Adrenal gland (tissue), 12 donors: ENCODE measurements around the gene RAB6B. TPM values are rescaled to one million over a fixed set of nuclear protein-coding genes. Genes with fewer than 3 reads are reported as not detected.

Experiments
- DNase-seq, 7 donors: peaks; one replicate each; pipeline ENCODE4 v3.0.0-alpha.2; 2019 to 2020
- H3K27ac ChIP-seq, 5 donors: fragments of 200-600 bp; sonication (generic) in 4 of 5; 1 replicate in 3 of 5; 2 replicates in 2 of 5; pipeline versions ENCODE4 v1.5.1 to v1.8.0; 2016 to 2020; ENCODE audit warnings: mild to moderate bottlenecking in 1 of 5
- H3K27me3 ChIP-seq: fragments of 200-600 bp; 2 replicates; pipeline ENCODE4 v1.8.0; 2021
- H3K36me3 ChIP-seq, 2 donors: fragments of 200-600 bp; replicated peaks in 1 of 2; 1 replicate in 1 of 2; 2 replicates in 1 of 2; pipeline versions ENCODE4 v1.5.1 to v1.8.0; 2018 to 2022
- H3K4me1 ChIP-seq, 2 donors: fragments of 200-600 bp; replicated peaks in 1 of 2; 1 replicate in 1 of 2; 2 replicates in 1 of 2; pipeline versions ENCODE4 v1.5.1 to v1.8.0; 2018 to 2021
- H3K4me3 ChIP-seq, 4 donors: fragments of 200-600 bp; sonication (generic) in 3 of 4; one replicate each; pipeline ENCODE4 v1.5.1; 2016 to 2018
- H3K9me3 ChIP-seq, 3 donors: fragments of 200-600 bp; sonication (generic) in 1 of 3; replicated peaks in 1 of 3; 1 replicate in 2 of 3; 2 replicates in 1 of 3; pipeline versions ENCODE4 v1.5.1 to v1.8.0; 2016 to 2021
- POLR2A ChIP-seq, 2 donors: fragments of 450-650 bp; IDR thresholded peaks; one replicate each; pipeline ENCODE4 v1.6.1; 2017; ENCODE audit warnings: antibody characterized with exemption in 2 of 2, mild to moderate bottlenecking in 2 of 2, moderate library complexity in 1 of 2
- WGBS, 4 donors: extraction: QIAGEN DNeasy Blood & Tissue Kit in 2 of 4; methylation state at CpG; one replicate each; pipeline versions ENCODE4 v1.1.5 to v1.1.7; 2013 to 2017; 5-methylcytosine and 5-hydroxymethylcytosine counted together
- intact Hi-C, 2 donors: fragments of 100-400 bp; cut with DNase I; formaldehyde crosslinking; loops; one replicate each; pipeline versions ENCODE4 v1.14.1 to v1.15.0; 2022 to 2023
- polyA plus RNA-seq, 3 donors: library from polyadenylated mRNA; stranded (reverse); fragments of 200-250 nt in 2 of 3; fragments of 350-450 nt in 1 of 3; fragmentation: Illumina TruSeq in 1 of 3; extraction: RNeasy Lipid Tissue Mini Kit (QIAGEN cat#74804) in 1 of 3; gene quantifications; one replicate each; pipeline ENCODE4 v1.2.3, GENCODE V29; 2013 to 2014
- total RNA-seq, 9 donors: library from RNA; depleted of rRNA in 4 of 9; stranded (reverse); fragments of >200 nt in 4 of 9; fragments of 120-200 nt in 1 of 9; fragmentation: NEBNext Ultra II Directional in 1 of 9; extraction: Animal tissue kit (Norgen Biotek cat#: 25700) in 1 of 9; gene quantifications; one replicate each; pipeline versions ENCODE4 v1.1.0 to v1.2.4, GENCODE V29; 2013 to 2023
- TF ChIP-seq, protein P1 (sequence below), 6 experiments: fragments of 450-650 bp in 4 of 6; fragments of 200-600 bp in 2 of 6; sonication (generic) in 1 of 6; IDR thresholded peaks; 1 replicate in 5 of 6; 2 replicates in 1 of 6; pipeline versions ENCODE4 v1.5.1 to v1.8.0; 2016 to 2021; ENCODE audit warnings: antibody characterized with exemption in 6 of 6, mild to moderate bottlenecking in 2 of 6, moderate library complexity in 1 of 6
- donor health status: healthy with polysubstance abuse.
- donor health status: Bipolar disorder and iron deficiency.
- donor health status: DM: yes; HTN: yes; CAD: no.
- donor health status: DM: no; HTN: no; CAD: no.
- donor health status: DM: no; HTN: no; CAD: no.
- donor health status: DM: yes; HTN: yes; CAD: no.

Gene RAB6B
- total and polyA plus RNA-seq, 12 donors: 1.4 to 14.5 (median 4.3) TPM

DNA sequence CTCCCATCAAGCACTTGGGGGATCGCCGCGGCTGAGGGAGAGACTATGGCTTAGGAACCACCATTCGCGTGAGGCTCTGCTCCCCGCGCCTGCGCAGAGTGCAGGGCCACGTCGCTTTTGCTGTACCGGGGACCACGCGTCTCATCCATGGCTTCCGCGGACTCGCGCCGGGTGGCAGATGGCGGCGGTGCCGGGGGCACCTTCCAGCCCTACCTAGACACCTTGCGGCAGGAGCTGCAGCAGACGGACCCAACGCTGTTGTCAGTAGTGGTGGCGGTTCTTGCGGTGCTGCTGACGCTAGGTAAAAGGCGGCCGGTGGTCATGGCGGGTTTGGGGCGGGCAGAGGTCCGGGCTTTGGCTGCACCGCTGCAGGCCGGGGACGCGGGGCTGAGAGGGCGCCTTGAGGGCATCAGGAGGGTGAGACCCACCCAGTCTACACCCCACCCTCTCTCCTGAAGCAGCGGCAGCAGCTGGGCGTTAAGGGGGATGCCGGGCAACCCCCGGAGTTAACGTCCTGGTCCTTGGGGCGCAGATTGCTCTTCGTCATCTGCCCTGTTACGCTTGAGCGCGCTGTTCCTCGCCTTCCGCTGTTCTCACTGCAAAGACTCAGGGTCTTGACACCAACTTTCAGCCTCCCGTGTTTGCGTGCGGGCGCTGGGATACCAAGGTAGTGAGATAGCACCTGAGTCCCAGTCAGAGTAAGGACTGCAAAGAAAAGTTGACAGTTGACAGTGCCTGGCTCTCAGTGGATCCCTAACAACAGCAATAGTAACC lies 89.8 kb downstream of the RAB6B start, which contains the start of gene SRPRB:
TSS of gene SRPRB (plus strand) at position 114 of the 774 bp plus-strand sequence. CDS start at position 148, 34 bp downstream.
- H3K27ac ChIP-seq: peak within 1 kb of the TSS in 3 of 5 donors; percentile 69 to 81 (median 77)
- H3K4me3 ChIP-seq: peak within 1 kb of the TSS; percentile 54 to 63 (median 58)
- intact Hi-C loops: no loop called here
- H3K36me3 ChIP-seq: peaks cover 0 to 5% of the 10 kb centered on the region in 2 donors
- peak; percentile 94 to 98 (median 95) for DNase-seq
- peak; percentile 23 to 78 for TF ChIP-seq POLR2A (IDR thresholded peaks at IDR 0.05)
- TF ChIP-seq, protein P1, sequence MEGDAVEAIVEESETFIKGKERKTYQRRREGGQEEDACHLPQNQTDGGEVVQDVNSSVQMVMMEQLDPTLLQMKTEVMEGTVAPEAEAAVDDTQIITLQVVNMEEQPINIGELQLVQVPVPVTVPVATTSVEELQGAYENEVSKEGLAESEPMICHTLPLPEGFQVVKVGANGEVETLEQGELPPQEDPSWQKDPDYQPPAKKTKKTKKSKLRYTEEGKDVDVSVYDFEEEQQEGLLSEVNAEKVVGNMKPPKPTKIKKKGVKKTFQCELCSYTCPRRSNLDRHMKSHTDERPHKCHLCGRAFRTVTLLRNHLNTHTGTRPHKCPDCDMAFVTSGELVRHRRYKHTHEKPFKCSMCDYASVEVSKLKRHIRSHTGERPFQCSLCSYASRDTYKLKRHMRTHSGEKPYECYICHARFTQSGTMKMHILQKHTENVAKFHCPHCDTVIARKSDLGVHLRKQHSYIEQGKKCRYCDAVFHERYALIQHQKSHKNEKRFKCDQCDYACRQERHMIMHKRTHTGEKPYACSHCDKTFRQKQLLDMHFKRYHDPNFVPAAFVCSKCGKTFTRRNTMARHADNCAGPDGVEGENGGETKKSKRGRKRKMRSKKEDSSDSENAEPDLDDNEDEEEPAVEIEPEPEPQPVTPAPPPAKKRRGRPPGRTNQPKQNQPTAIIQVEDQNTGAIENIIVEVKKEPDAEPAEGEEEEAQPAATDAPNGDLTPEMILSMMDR (IDR thresholded peaks at IDR 0.05): no peak
- H3K4me1 ChIP-seq: peaks cover 10 to 11% of the 10 kb centered on the region in 2 donors
- no peaks in the 10 kb centered on the region for H3K27me3 ChIP-seq
- no peaks in the 10 kb centered on the region for H3K9me3 ChIP-seq
- WGBS, 4 donors: 0 to 1% (median 0%) methylated on average over 9 to 53 of the region's 53 CpGs

GRCh38 chr3:133805384-133805701 lies 90.3 kb downstream of the RAB6B start:
- 8 to 15% (median 13%) methylated on average over 13 to 15 of the region's 15 CpGs for WGBS, 4 donors
- peak overlapping the region in 2 of 4 donors; percentile 57 to 59 for H3K4me3 ChIP-seq
- no peak for TF ChIP-seq POLR2A (IDR thresholded peaks at IDR 0.05)
- TF ChIP-seq, protein P1 (IDR thresholded peaks at IDR 0.05): no peak
- peak overlapping the region in 1 of 5 donors; percentile 69 for H3K27ac ChIP-seq
- no peak for DNase-seq
- no peaks in the 10 kb centered on the region for H3K9me3 ChIP-seq
- no peaks in the 10 kb centered on the region for H3K27me3 ChIP-seq
- intact Hi-C loops: no loop called here
- H3K36me3 ChIP-seq: peaks cover 0 to 5% of the 10 kb centered on the region in 2 donors
- peaks cover 10 to 11% of the 10 kb centered on the region in 2 donors for H3K4me1 ChIP-seq

DNA sequence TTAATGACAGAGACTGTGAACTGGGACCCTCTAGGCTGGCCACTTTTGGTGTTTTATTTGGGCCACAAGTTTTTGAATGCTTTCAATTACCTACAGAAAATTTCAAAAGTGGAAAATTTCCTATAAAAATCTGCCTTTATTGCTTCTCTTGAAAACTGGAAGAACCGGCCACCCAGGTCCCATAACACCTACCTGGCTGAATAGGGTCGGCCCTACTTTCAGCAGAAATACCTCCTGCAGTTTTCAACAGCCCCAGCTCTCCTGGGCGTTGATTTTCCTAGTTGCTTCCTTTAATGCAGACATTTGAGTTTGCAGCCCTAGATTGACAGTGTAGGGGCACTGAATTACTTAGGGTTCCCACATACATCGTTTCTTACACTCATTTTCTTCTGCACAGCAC lies 90.8 kb downstream of the RAB6B start:
- WGBS, 4 donors: 70 to 81% (median 73%) methylated on average over 4 of the region's 4 CpGs
- no peaks in the 10 kb centered on the region for H3K27me3 ChIP-seq
- TF ChIP-seq POLR2A (IDR thresholded peaks at IDR 0.05): no peak
- TF ChIP-seq, protein P1 (IDR thresholded peaks at IDR 0.05): no peak
- peaks cover 10 to 11% of the 10 kb centered on the region in 2 donors for H3K4me1 ChIP-seq
- H3K27ac ChIP-seq: no peak overlapping the region
- H3K9me3 ChIP-seq: no peaks in the 10 kb centered on the region
- no peak for DNase-seq
- intact Hi-C loops: no loop called here
- peak overlapping the region in 2 of 4 donors; percentile 57 to 59 for H3K4me3 ChIP-seq
- peaks cover 0 to 5% of the 10 kb centered on the region in 2 donors for H3K36me3 ChIP-seq

- Histone ChIP-seq H3K36me3 (no peaks in the 10 kb centered on the region), H3K4me1 (peaks cover 10 to 11% of the 10 kb centered on the region in 2 donors), H3K9me3 (no peaks in the 10 kb centered on the region), H3K4me3 (no peak overlapping the region), H3K27me3 (no peaks in the 10 kb centered on the region), H3K27ac (no peak overlapping the region)
- WGBS, 4 donors: 71 to 88% (median 79%) methylated on average over 4 to 5 of the region's 5 CpGs
- no peak for DNase-seq
- intact Hi-C loops: no loop called here
- no peak for TF ChIP-seq POLR2A (IDR thresholded peaks at IDR 0.05)
- TF ChIP-seq, protein P1 (IDR thresholded peaks at IDR 0.05): no peak
These were observed 92.2 kb downstream of the RAB6B start for GRCh38 chr3:133803469-133803868.
